Cardiac muscle cell (in vitro differentiated cells and primary cell): ENCODE data around the gene NKX1-1. TPM values are rescaled to one million over a fixed set of nuclear protein-coding genes. Genes with fewer than 3 reads are reported as not detected.

Experiments
- DNase-seq, 2 donors: peaks; one replicate each; pipeline versions ENCODE4 v3.0.0 to v3.0.0-alpha.2; 2010 to 2017; ENCODE audit warnings: low read depth in 1 of 2, low spot score in 1 of 2
- H3K27ac ChIP-seq: fragments of 200-600 bp; sonication (generic); 2 replicates; pipeline ENCODE4 v1.5.1; 2016
- H3K27me3 ChIP-seq: fragments of 200-600 bp; sonication (generic); 2 replicates; pipeline ENCODE4 v1.6.0; 2016; ENCODE audit warnings: control low read depth
- H3K36me3 ChIP-seq: fragments of 200-600 bp; sonication (generic); 2 replicates; pipeline ENCODE4 v1.5.1; 2016; ENCODE audit warnings: control low read depth
- H3K4me1 ChIP-seq: fragments of 200-600 bp; sonication (generic); 2 replicates; pipeline ENCODE4 v1.8.1; 2017; ENCODE audit warnings: low read depth, mild to moderate bottlenecking, mixed run types
- H3K4me3 ChIP-seq: fragments of 200-600 bp; sonication (generic); 2 replicates; pipeline ENCODE4 v1.5.1; 2016; ENCODE audit warnings: mild to moderate bottlenecking
- H3K9me3 ChIP-seq: fragments of 200-600 bp; sonication (generic); 2 replicates; pipeline ENCODE4 v1.5.1; 2017; ENCODE audit warnings: low read depth, mild to moderate bottlenecking, control low read depth
- CTCF ChIP-seq: IDR thresholded peaks from 2 replicates; pipeline ENCODE4 v1.5.1; 2012; ENCODE audit warnings: low read depth, mild to moderate bottlenecking, low read length
- polyA plus RNA-seq: library from polyadenylated mRNA; unstranded; fragments of >200 nt; fragmentation: Nextera tagmentation; extraction: Ambion mirVana; gene quantifications from 2 replicates; pipeline ENCODE4 v1.2.1, GENCODE V29; 2016
- total RNA-seq: library from RNA; depleted of rRNA; stranded (reverse); fragments of >200 nt; gene quantifications from 2 replicates; pipeline ENCODE4 v1.2.3, GENCODE V29; 2016

Gene NKX1-1
- total and polyA plus RNA-seq, 2 experiments from 2014 or later, result not detected

DNA sequence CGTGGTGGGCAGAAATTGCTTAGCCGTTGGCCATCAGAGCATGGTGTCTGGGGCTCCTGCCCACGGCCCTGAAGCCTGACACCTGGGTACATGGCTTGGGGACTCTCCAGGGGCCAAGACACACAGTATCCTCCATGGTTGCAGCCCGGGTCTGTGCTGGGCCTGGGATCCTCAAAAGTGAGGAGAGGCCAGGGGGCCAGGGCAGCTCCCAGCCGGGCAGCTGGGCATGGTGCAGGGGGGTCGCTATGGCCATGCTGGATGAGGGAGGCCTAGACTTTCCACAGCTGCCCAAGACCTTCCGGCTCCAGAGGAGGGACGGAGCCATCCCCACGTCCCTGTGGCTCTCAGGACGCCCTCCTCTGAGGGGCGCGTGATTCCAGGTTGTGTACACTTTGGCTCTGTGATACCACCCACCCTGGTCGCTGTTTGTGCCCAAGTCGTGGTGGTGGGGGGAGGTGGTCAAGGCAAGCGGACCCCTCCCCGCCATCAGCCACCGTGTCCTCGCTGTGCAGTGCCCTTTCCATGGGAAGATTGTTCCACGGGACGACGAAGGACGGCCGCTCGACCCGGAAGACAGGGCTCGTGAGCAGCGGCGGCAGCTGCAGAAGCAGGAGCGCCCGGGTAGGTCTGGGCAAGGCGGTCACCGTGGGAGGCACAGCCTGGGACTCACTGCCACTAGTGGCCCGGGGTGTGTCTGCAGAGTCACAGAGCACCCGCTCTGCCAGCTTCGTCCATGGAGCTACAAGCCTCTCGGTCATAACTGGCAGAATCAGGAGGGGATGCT, 25.7 kb downstream of the NKX1-1 start:
- Histone ChIP-seq H3K4me3 (no peak overlapping the region), H3K9me3 (no peaks in the 10 kb centered on the region), H3K27me3 (no peaks in the 10 kb centered on the region), H3K36me3 (no peaks in the 10 kb centered on the region), H3K4me1 (no peaks in the 10 kb centered on the region), H3K27ac (no peak overlapping the region)
- TF ChIP-seq CTCF, result no peak
- no peak for DNase-seq

DNA sequence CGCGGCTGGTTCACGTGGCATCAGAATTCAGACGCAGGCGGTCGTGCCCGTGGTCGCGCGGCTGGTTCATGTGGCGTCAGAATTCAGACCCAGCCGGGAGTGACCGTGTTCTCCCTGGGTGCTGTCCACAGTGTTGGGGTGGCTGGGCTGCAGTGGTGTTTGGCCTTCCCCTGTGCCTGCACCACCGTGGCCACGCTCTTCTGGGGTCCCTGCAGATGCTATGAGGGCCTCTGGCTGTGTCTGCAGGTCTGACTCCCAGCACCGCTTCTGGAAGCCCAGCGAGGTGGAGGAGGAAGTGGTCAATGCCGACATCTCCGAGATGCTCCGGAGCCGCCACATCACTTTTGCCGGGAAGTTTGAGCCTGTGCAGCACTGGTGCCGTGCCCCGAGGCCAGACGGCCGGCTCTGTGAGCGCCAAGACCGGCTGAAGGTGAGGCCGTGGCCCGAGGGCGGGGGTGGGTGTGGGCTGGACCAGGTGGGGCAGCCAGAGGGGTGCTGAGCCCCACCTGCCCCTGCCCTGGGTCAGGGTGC, 26.4 kb downstream of the NKX1-1 start:
- DNase-seq, result no peak
- Histone ChIP-seq H3K9me3 (no peaks in the 10 kb centered on the region), H3K4me1 (no peaks in the 10 kb centered on the region), H3K27me3 (no peaks in the 10 kb centered on the region), H3K4me3 (no peak overlapping the region), H3K36me3 (no peaks in the 10 kb centered on the region), H3K27ac (no peak overlapping the region)
- TF ChIP-seq CTCF, result no peak

- H3K27ac ChIP-seq, result no peak overlapping the region
- H3K9me3 ChIP-seq, result no peaks in the 10 kb centered on the region
- no peak for DNase-seq
- no peaks in the 10 kb centered on the region for H3K27me3 ChIP-seq
- H3K4me3 ChIP-seq, result no peak overlapping the region
- TF ChIP-seq CTCF, result no peak
- H3K4me1 ChIP-seq, result no peaks in the 10 kb centered on the region
- no peaks in the 10 kb centered on the region for H3K36me3 ChIP-seq
These were observed 26.9 kb downstream of the NKX1-1 start for GRCh38 chr4:1379351-1379781.

GRCh38 chr4:1378559-1379231, 27.5 kb downstream of the NKX1-1 start:
- Histone ChIP-seq H3K4me1 (no peaks in the 10 kb centered on the region), H3K9me3 (no peaks in the 10 kb centered on the region), H3K36me3 (no peaks in the 10 kb centered on the region), H3K27me3 (no peaks in the 10 kb centered on the region), H3K4me3 (no peak overlapping the region), H3K27ac (no peak overlapping the region)
- no peak for DNase-seq
- TF ChIP-seq CTCF, result no peak

DNA sequence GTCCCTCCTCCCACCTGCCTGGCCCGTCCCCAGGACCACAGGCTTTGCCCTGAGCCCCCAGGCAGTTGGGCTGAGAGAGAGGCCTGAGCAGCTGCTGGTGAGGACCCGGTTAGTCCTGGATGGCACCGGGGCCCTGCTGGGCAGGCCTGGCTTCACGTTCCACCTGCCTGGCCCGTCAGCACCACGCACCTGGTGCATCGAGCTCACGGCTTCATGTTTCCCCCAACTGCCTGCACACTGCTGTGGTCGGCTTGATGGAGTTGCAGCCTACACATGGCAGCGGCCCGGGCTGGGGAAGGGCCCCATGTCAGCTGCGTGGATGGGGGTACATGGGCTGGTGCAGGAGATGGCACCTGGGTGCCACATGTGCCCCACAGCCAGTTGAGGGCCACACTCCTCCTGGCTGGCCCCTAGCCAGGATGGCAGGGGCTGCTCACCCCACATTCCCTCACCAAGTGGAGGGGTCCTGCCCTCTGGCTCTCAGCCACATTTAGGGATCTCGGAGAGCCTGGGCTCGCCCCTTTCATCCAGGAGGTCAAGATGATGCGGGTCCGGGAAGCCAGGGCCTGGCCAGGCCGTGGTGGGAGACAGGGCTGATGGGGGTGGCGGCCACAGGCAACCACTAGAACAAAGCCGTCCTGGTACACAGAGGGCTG, 28.5 kb downstream of the NKX1-1 start:
- Histone ChIP-seq H3K27me3 (no peaks in the 10 kb centered on the region), H3K36me3 (no peaks in the 10 kb centered on the region), H3K4me1 (no peaks in the 10 kb centered on the region), H3K4me3 (no peak overlapping the region), H3K27ac (no peak overlapping the region), H3K9me3 (no peaks in the 10 kb centered on the region)
- no peak for TF ChIP-seq CTCF
- DNase-seq, result no peak
